NCI-H2081 (cell line): ENCODE data around the gene MEF2D.

ENCODE experiments used
- DNase-seq, 2 experiments: peaks; one replicate each; lab custom pipeline; 2025; lab: John Stamatoyannopoulos, UW

MEF2D gene

DNA sequence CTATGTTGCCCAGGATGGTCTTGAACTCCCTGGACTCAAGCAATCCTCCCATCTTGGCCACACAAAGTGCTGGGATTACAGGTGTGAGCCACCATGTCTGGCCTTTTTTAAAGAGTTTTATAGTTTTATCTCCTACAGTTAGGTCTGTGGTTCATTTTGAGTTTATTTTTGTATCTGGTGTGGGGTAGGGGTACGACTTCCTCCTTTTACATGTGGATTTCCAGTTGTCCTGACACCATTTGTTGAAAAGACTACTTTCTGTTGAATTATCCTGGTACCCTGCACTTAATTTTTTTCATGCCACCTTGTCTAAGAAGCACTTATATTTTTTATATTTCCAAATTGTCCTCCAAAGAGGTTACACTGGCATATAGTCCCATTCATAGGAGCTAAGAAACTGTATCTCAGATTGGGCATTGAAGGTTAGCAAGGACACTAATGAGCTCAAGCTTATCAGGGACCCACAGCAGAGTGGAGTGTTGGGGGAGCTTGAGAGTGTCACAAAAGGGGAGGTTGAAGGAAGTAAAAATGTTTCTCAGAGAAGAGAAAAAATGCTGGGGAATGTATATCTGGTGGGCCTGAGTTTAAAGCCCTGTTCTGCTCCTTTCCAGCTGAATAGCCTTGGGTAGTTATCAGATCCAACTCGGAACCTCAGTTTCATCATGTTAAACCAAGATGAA is 23.4 kb upstream of the MEF2D start:
- DNase-seq, result no peak

DNA sequence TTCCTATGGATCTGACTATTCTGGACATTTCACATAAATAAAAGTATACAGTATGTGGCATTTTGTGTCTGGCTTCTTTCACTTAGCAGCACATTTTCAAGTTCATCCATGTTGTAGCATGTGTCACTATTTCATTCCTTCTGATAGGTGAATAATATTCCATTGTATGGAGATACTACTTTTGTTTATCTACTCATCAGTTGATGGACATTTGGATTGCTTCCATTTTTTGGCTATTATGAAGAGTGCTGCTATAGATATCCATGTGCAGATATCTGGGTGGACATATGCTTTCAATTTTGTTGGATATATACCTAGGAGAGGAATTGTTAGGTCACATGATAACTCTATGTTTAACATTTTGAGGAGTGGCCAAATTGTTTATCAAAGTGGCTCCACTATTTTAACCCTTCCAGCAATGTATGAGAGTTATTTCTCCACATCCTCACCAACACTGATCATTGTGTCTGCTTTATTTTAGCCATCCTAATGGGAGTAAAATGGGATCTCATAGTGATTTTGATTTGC is 21.9 kb upstream of the MEF2D start:
- no peak for DNase-seq

GRCh38 chr1:156517748-156518147 is 17.2 kb upstream of the MEF2D start:
- DNase-seq, result no peak

DNA sequence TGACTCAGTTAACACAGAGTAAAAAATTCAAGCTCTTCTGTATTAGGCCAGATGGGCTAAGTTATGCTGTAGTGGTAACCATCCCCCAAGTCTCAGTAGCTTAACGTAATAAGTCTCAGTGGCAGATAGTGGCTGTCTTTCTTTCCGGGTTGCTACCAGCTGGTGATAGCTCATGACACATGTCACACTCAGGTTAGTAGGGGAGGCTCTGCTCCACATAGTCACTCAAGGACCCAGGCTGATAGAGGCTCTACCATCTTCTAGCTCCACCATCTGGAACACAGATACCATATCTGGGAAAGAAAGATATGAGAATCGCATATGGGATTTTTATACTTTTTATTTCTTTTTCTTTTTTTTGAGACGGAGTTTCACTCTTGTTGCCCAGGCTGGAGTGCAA is 16.2 kb upstream of the MEF2D start:
- no peak for DNase-seq

DNA sequence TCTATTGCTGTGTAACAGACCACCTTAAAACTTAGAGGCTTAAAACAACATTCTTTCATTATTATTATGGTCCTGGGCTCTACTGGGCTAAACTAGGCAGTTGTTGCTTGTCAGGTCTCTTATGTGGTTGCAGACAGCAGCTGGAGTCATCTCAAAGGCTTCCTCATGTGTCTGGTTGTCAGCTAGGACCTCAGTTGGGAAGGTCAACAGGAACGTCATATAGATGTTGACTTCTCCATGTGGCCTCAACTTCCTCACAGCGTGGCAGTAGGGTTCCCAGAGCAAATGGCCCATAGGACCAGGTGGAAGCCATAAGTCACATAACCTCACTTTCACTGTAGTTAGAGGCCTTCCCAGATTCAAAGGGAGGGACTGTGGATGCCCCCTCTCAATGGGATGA is 15.4 kb upstream of the MEF2D start:
- no peak for DNase-seq

GRCh38 chr1:156513185-156513584 is 12.6 kb upstream of the MEF2D start:
- no peak for DNase-seq

DNA sequence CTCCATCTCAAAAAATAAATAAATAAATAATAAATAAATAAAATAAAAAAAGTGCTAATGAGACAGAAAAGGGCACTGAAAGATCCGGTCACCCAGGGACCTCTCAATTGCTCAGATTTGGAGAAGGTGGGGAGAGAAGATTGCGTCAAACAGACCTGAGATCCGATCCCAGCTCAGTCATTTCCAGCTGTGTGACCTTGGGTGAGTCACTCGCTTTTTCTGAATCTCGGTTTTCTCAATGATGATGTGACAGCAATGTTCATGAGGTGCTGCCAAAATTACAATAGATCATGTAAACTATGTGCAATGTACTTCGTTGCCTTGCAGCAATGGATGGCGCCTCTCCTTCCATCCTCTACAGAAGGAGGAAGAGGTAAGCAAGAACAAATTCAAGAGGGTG is 11.1 kb upstream of the MEF2D start:
- no peak for DNase-seq

GRCh38 chr1:156510709-156511108 is 10.1 kb upstream of the MEF2D start:
- no peak for DNase-seq

DNA sequence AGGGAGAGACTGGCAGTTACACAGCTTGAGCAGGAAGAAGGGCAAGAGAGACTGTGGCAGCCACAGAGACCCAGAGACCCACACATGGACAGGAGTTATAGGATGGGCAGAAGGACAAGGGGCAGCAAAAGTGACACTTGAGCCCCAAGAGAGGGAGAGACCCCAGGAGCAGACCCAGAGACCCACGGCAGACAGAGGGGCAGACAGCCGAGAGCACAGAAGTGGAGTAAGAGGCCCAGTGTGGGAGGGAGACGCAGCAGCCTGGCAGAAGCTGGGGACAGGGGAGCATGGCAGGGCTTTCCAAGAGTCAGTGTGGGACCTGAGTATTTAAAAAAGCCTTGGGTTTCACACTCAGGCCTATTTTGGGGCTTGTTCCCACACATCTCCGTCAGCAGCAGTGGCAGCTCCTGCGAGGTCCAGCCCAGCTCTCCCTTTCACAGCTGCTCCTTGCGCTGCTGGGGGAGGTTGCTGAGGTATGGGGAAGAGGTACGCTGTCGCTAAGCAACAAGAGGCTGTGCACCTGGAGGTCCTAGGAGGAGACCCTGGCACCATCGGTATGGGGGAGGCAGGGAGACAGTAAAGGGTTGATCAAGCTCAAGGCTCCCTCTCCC is 9.0 kb upstream of the MEF2D start:
- DNase-seq, result no peak

- DNase-seq, result no peak
These were observed 8.3 kb upstream of the MEF2D start for GRCh38 chr1:156508955-156509234.

GRCh38 chr1:156508205-156508954 is 7.8 kb upstream of the MEF2D start:
- no peak for DNase-seq

DNA sequence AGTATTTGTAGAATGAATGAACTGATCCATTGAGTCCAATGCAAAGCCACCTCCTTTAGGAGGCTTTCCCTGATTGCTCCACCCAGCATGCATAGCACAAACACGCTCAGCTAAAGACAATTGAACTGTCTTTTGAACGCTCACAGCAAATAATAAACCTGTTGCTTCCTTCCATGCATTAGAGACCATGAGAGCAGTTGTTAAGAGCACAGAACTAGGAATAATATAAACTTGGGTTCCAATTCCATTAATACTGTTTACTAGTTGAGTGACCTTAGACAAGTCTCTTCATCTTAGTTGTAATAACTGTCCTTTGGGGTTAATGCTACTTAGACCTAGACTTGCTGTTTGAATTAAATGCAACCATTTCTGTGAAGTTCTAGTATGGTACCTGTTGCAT is 5.9 kb upstream of the MEF2D start:
- DNase-seq, result no peak

DNA sequence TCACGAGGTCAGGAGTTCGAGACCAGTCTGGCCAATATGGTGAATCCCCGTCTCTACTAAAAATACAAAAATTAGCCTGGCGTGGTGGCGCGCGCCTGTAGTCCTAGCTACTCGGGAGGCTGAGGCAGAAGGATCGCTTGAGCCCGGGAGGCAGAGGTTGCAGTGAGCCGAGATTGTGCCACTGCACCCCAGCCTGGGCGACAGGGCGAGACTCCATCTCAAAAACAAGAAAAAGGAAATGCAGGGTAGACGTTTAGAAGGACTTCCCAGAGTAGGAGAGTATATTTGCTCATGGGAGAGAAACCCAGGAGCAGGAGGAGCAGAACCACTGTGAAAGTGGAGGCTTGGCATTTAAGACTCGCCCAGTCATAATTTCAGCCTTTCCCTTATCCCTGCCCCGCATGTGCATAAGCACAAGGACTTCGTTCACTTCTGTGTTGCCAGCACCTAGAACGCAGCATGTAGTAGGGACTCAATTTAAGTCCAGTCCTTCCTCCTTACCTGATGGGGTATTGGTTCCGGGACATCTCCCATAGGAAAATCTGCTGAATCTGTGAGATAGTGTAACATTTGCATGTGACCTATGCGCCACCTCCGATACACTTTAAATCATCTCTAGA is 5.2 kb upstream of the MEF2D start:
- no peak for DNase-seq

DNA sequence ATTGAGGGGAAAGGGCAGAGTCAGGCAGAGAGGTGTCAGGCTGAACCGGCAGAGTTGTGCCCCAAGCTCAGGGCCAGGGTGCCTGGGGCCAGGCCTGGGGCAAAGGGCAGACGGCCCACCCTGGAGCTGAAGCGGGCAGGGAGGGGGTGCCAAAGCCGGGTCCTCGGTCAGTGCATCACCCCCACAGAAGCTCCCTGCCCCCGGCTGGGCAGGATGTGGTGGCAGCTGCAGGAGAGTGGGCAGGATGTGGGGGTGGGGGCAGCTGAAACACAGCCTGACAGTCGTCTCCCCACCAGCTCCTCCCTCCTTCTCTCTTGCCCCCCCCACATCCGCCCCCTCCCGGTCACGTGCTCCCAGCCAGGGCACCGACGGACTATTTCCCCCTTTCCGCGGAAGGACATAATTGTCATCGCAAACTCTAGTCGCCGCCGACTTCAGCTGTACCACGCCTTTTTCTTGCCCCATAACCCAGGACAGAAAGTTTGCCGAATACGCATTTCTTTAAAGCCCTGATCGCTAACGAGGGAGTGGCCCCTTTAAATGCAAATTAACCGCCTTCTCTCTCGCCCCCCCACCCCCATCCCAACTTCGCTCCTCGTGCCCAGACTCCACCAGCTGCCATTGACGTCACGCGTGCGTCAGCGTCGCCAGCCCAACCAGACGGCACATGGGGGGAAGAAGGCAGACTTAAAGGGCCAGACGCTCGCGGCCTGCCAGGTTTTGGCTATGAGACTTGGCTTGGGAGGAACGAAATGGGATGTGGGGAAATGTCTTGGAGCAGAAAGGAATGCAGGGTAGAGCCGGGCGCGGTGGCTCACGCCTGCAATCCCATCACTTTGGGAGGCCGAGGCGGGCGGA is 4.5 kb upstream of the MEF2D start:
- DNase-seq, result peak; percentile 99

DNA sequence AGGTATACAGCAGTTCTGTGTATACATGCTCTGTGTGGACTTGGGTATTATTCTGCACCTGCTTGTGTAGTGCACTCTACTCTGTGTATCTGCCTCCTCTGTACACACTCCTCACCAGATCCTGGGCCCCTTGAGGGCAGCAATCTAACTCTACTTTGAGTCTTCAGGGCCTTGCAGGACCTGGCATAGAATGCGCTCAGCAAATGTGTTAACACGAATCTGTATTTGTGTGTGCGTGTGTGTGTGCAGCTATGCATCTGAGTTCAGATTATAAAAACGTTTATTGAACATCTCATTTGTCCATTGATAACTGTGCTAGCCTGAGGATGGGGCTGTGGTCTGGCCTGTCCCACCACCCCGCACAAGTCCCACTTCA is 3.9 kb upstream of the MEF2D start:
- peak; percentile 39 to 74 for DNase-seq

GRCh38 chr1:156503698-156504437 is 3.3 kb upstream of the MEF2D start:
- DNase-seq, result no peak

- DNase-seq, result no peak
These were observed 2.5 kb upstream of the MEF2D start for GRCh38 chr1:156502894-156503697.

DNA sequence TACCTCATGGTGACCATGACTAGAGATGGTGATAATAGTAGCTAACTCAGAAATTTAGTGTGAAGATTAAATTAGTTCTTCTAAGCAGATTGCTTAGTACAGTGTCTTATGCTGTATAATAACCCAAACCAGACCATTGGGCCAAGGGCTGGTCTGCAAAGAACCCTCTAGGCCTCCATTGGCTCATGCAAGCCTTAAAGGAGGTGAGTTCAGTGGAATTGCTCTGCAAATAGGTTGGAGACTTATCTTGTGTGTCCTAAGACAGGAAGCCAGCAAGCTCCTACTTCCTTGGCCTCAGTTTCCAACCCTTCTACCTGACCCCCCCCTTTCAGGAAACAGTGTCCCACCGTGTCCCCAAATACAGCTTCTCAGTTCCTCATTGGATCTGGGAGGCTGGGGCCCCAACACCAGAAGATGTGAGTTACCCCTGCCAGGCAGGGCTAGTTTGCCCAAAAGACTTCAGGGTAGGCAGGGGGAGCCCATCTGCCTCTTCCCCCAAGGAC is 1.9 kb upstream of the MEF2D start:
- DNase-seq, result no peak

DNA sequence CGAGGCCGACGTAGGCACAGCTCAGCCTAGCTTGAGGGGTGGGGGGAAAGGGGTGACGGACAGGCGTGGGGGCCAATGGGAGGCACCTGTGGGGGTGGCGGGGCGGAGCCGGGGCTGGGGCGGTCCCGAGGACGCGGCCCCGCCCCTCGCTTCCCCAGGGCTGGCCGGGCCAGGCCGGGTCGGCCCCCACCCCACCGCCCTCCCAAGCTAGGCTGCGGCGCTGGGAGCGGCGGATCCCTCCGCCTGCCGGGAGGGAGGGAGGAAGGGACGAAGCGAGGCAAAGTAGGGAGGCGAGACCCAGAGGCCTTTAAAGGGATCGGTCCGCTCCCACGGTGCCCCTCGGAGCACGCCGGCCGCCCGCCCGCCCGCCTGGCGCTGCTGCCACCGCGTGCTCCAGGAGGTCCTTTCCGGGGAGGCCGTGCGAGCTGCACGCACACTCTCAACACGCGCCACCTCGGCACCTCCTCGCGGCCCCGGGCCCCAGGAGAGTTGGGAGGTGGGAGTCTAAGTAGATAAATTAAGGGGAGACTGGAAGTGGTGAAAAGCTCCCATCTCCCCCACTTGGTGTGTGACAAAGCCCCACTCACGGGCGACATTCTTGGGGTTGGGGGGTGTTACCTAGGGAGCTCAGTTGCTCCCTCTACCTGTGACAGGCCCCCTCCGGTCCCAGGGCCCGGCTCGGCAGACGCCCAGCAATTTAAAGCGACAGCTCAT is 375 bp upstream of the MEF2D start:
- DNase-seq, result peak; percentile 97
